Measurements from ENCODE around the gene CCL13.

GRCh38 chr17:34308371-34308770 lies 47.9 kb upstream of the CCL13 start:
- TF ChIP-seq RCOR1 (IDR thresholded peaks at IDR 0.05; ENCODE audit: low read depth, low read length) (no peak), CTCF (IDR thresholded peaks at IDR 0.05) (no peak), RAD21 (conservative IDR thresholded peaks at IDR 0.05 in 1 of 2, IDR thresholded peaks at IDR 0.05 in 1 of 2) (no peak), POLR2A (IDR thresholded peaks at IDR 0.05; ENCODE audit: low read length) (no peak), CEBPB (IDR thresholded peaks at IDR 0.05) (no peak), RFX5 (IDR thresholded peaks at IDR 0.05) (no peak)
